Effector memory CD8-positive, alpha-beta T cell (primary cell): Measurements from ENCODE around the gene ZNF793.
A peak's percentile ranks its signal among the peaks of the same experiment; 100 is the strongest.

Experiments used
- ATAC-seq: fragments of 150-1000 bp; cut with Tn5 transposase; replicated peaks from 2 replicates; pipeline ENCODE4 v1.10.0; 2021; ENCODE audit warnings: mild to moderate bottlenecking, moderate library complexity
- DNase-seq, 3 experiments: peaks; one replicate each; pipeline ENCODE4 v3.0.0; 2021
- H3K27ac Mint-ChIP-seq, 2 donors: one replicate each; pipeline ENCODE4 v1.8.0; 2022; ENCODE audit warnings: mild to moderate bottlenecking in 2 of 2, mixed read lengths in 2 of 2, moderate library complexity in 2 of 2
- H3K27me3 Mint-ChIP-seq, 2 donors: one replicate each; pipeline ENCODE4 v1.8.0; 2022; ENCODE audit warnings: mixed read lengths in 2 of 2
- H3K36me3 Mint-ChIP-seq: one replicate; pipeline ENCODE4 v1.8.0; 2022; ENCODE audit warnings: mild to moderate bottlenecking, moderate library complexity, mixed read lengths; ENCODE audit not compliant: insufficient read depth
- H3K4me1 Mint-ChIP-seq, 2 donors: one replicate each; pipeline ENCODE4 v1.8.0; 2022; ENCODE audit warnings: low read depth in 2 of 2, mixed read lengths in 2 of 2
- H3K4me3 Mint-ChIP-seq, 2 donors: one replicate each; pipeline ENCODE4 v1.8.0; 2022; ENCODE audit warnings: mild to moderate bottlenecking in 2 of 2, mixed read lengths in 2 of 2, moderate library complexity in 2 of 2
- H3K9me3 Mint-ChIP-seq, 2 donors: one replicate each; pipeline ENCODE4 v1.8.0; 2022; ENCODE audit warnings: mixed read lengths in 2 of 2

The ZNF793 gene

GRCh38 chr19:37511821-37512220 is 5.1 kb downstream of the ZNF793 start:
- Mint-ChIP-seq H3K27ac (no peak overlapping the region), H3K27me3 (no peaks in the 10 kb centered on the region), H3K36me3 (peaks cover 9% of the 10 kb centered on the region), H3K4me1 (peaks cover 0 to 6% of the 10 kb centered on the region in 2 donors), H3K9me3 (peaks cover 2 to 16% of the 10 kb centered on the region in 2 donors), H3K4me3 (no peak overlapping the region)
- DNase-seq (no peak), ATAC-seq (no peak)

- H3K27ac Mint-ChIP-seq: peak overlapping the region in 1 of 2 donors; percentile 83
- peaks cover 2 to 16% of the 10 kb centered on the region in 2 donors for H3K9me3 Mint-ChIP-seq
- DNase-seq: no peak
- peaks cover 0 to 6% of the 10 kb centered on the region in 2 donors for H3K4me1 Mint-ChIP-seq
- peaks cover 9% of the 10 kb centered on the region for H3K36me3 Mint-ChIP-seq
- no peaks in the 10 kb centered on the region for H3K27me3 Mint-ChIP-seq
- ATAC-seq: no peak
- no peak overlapping the region for H3K4me3 Mint-ChIP-seq
Observed at GRCh38 chr19:37513397-37513796, 6.7 kb downstream of the ZNF793 start.

GRCh38 chr19:37519890-37520289 is 13.2 kb downstream of the ZNF793 start:
- ATAC-seq: no peak

GRCh38 chr19:37537391-37537947 is 30.7 kb downstream of the ZNF793 start:
- H3K9me3 Mint-ChIP-seq: peaks cover 16 to 26% of the 10 kb centered on the region in 2 donors
- H3K4me3 Mint-ChIP-seq: no peak overlapping the region
- peaks cover 23% of the 10 kb centered on the region for H3K36me3 Mint-ChIP-seq
- ATAC-seq (no peak), DNase-seq (no peak)
- no peaks in the 10 kb centered on the region for H3K4me1 Mint-ChIP-seq
- no peaks in the 10 kb centered on the region for H3K27me3 Mint-ChIP-seq
- H3K27ac Mint-ChIP-seq: no peak overlapping the region

More at GRCh38 chr19:37519890-37520289, 13.2 kb downstream of the ZNF793 start:
- no peaks in the 10 kb centered on the region for H3K27me3 Mint-ChIP-seq
- DNase-seq: no peak
- H3K27ac Mint-ChIP-seq: no peak overlapping the region
- H3K36me3 Mint-ChIP-seq: peaks cover 10% of the 10 kb centered on the region
- H3K4me3 Mint-ChIP-seq: no peak overlapping the region
- no peaks in the 10 kb centered on the region for H3K4me1 Mint-ChIP-seq
- peaks cover 8 to 10% of the 10 kb centered on the region in 2 donors for H3K9me3 Mint-ChIP-seq

- Mint-ChIP-seq H3K36me3 (peaks cover 10% of the 10 kb centered on the region), H3K9me3 (peaks cover 11 to 31% of the 10 kb centered on the region in 2 donors), H3K27me3 (no peaks in the 10 kb centered on the region), H3K27ac (peak overlapping the region; percentile 78 to 95), H3K4me3 (peak overlapping the region; percentile 76 to 90), H3K4me1 (peaks cover 2 to 4% of the 10 kb centered on the region in 2 donors)
- peak; percentile 11 to 48 (median 24) for DNase-seq
- peak; percentile 73 for ATAC-seq
Observed at GRCh38 chr19:37551129-37551993, 44.6 kb downstream of the ZNF793 start.

- H3K27ac Mint-ChIP-seq: no peak overlapping the region
- H3K9me3 Mint-ChIP-seq: peaks cover 11 to 19% of the 10 kb centered on the region in 2 donors
- H3K4me3 Mint-ChIP-seq: no peak overlapping the region
- no peaks in the 10 kb centered on the region for H3K4me1 Mint-ChIP-seq
- DNase-seq (no peak), ATAC-seq (no peak)
- peaks cover 9% of the 10 kb centered on the region for H3K36me3 Mint-ChIP-seq
- H3K27me3 Mint-ChIP-seq: no peaks in the 10 kb centered on the region
Observed at GRCh38 chr19:37563518-37563917, 56.8 kb downstream of the ZNF793 start.

GRCh38 chr19:37564624-37565369 is 58.1 kb downstream of the ZNF793 start:
- H3K4me1 Mint-ChIP-seq: peaks cover 0 to 3% of the 10 kb centered on the region in 2 donors
- no peak overlapping the region for H3K4me3 Mint-ChIP-seq
- ATAC-seq (no peak), DNase-seq (no peak)
- H3K27me3 Mint-ChIP-seq: no peaks in the 10 kb centered on the region
- peaks cover 9% of the 10 kb centered on the region for H3K36me3 Mint-ChIP-seq
- no peak overlapping the region for H3K27ac Mint-ChIP-seq
- H3K9me3 Mint-ChIP-seq: peaks cover 15 to 24% of the 10 kb centered on the region in 2 donors

- H3K9me3 Mint-ChIP-seq: peaks cover 17 to 29% of the 10 kb centered on the region in 2 donors
Observed at GRCh38 chr19:37565370-37565669, 58.6 kb downstream of the ZNF793 start.

GRCh38 chr19:37572203-37572602 is 65.5 kb downstream of the ZNF793 start:
- H3K27ac Mint-ChIP-seq: no peak overlapping the region
- no peak for DNase-seq

More at GRCh38 chr19:37565370-37565669, 58.6 kb downstream of the ZNF793 start:
- H3K27me3 Mint-ChIP-seq: no peaks in the 10 kb centered on the region
- H3K36me3 Mint-ChIP-seq: peaks cover 9% of the 10 kb centered on the region
- ATAC-seq (no peak), DNase-seq (no peak)
- no peak overlapping the region for H3K4me3 Mint-ChIP-seq
- H3K4me1 Mint-ChIP-seq: peaks cover 0 to 3% of the 10 kb centered on the region in 2 donors
- no peak overlapping the region for H3K27ac Mint-ChIP-seq

GRCh38 chr19:37583340-37583739 is 76.6 kb downstream of the ZNF793 start:
- no peak overlapping the region for H3K4me3 Mint-ChIP-seq
- ATAC-seq (no peak), DNase-seq (no peak)
- peaks cover 5 to 22% of the 10 kb centered on the region in 2 donors for H3K9me3 Mint-ChIP-seq
- H3K4me1 Mint-ChIP-seq: peaks cover 0 to 4% of the 10 kb centered on the region in 2 donors
- no peak overlapping the region for H3K27ac Mint-ChIP-seq
- no peaks in the 10 kb centered on the region for H3K27me3 Mint-ChIP-seq
- H3K36me3 Mint-ChIP-seq: peaks cover 13% of the 10 kb centered on the region

More at GRCh38 chr19:37572203-37572602, 65.5 kb downstream of the ZNF793 start:
- Mint-ChIP-seq H3K9me3 (peaks cover 16 to 40% of the 10 kb centered on the region in 2 donors), H3K4me3 (no peak overlapping the region), H3K27me3 (no peaks in the 10 kb centered on the region), H3K4me1 (peaks cover 0 to 3% of the 10 kb centered on the region in 2 donors), H3K36me3 (peaks cover 9% of the 10 kb centered on the region)
- no peak for ATAC-seq
